DMS53 treated with DMSO at 0.1 percent for 48 hours (cell line): Measurements from ENCODE around the gene RLN2.

Experiments
- DNase-seq: peaks from one replicate; lab custom pipeline; 2025; ENCODE audit not compliant: unreplicated experiment; lab: John Stamatoyannopoulos, UW

Gene RLN2

GRCh38 chr9:5274770-5275169 is 29.7 kb downstream of the RLN2 start:
- no peak for DNase-seq

GRCh38 chr9:5269249-5269715 is 35.2 kb downstream of the RLN2 start:
- DNase-seq = no peak

DNA sequence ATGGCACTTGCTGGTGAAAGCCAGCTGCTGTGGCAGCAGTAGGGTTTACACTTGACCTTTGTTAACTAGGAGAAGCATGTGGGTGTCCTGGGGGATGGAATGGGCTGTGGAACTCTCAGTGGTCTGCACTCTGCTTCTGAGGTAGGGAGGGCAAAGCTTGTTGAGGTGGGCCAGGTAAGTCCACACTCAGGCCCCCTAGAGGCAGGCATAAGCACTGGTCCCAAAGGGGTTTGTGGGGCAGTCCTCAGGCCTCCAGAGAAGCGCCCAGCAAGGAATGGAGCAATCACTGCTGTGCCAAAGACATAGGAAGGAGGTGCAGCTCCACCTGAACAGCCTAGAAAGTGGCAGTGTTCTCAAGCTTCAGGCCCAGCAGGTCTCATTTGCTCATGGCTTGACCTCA is 38.6 kb downstream of the RLN2 start:
- DNase-seq = no peak

- DNase-seq = no peak
Measured at GRCh38 chr9:5264219-5264595, 40.3 kb downstream of the RLN2 start.

- no peak for DNase-seq
Measured at GRCh38 chr9:5263351-5264218, 40.9 kb downstream of the RLN2 start.
